Activated CD4-positive, alpha-beta T cell treated with anti-CD3 and anti-CD28 coated beads, Interleukin-2, amount 50 U/mL, for 24 hours (primary cell): Measurements from ENCODE around the gene RAB31.
"Not testable (repeated sequence)": the region's sequence is repeated elsewhere in the genome, so short reads cannot be mapped to it uniquely, and the experiment has no call there.

Experiments used
- DNase-seq, 2 donors: peaks; one replicate each; pipeline ENCODE4 v3.0.0-alpha.2; 2020; ENCODE audit warnings: low read depth in 1 of 2, low spot score in 1 of 2

Gene RAB31

GRCh38 chr18:9708057-9708433, at the start of gene RAB31:
TSS of gene RAB31 (plus strand) at chr18:9708301. CDS start at chr18:9708406, 105 bp downstream.
- no peak for DNase-seq

GRCh38 chr18:9659499-9660375, 48.4 kb upstream of the RAB31 start:
- DNase-seq = no peak

GRCh38 chr18:9661564-9661963, 46.5 kb upstream of the RAB31 start:
- no peak for DNase-seq

GRCh38 chr18:9663377-9663776, 44.7 kb upstream of the RAB31 start:
- no peak for DNase-seq

- no peak for DNase-seq
These were observed 42.8 kb upstream of the RAB31 start for GRCh38 chr18:9665314-9665713.

- DNase-seq = no peak
These were observed 41.6 kb upstream of the RAB31 start for GRCh38 chr18:9666548-9666947.

- DNase-seq = no peak
These were observed 39.1 kb upstream of the RAB31 start for GRCh38 chr18:9669016-9669415.

GRCh38 chr18:9671214-9671613, 36.9 kb upstream of the RAB31 start:
- no peak for DNase-seq

GRCh38 chr18:9673296-9674251, 34.5 kb upstream of the RAB31 start:
- no peak for DNase-seq

GRCh38 chr18:9678216-9678615, 29.9 kb upstream of the RAB31 start:
- not testable (repeated sequence) for DNase-seq

- no peak for DNase-seq
These were observed 29.0 kb upstream of the RAB31 start for GRCh38 chr18:9679125-9679524.

GRCh38 chr18:9681217-9681616, 26.9 kb upstream of the RAB31 start:
- no peak for DNase-seq

GRCh38 chr18:9682572-9682971, 25.5 kb upstream of the RAB31 start:
- no peak for DNase-seq

GRCh38 chr18:9683418-9684396, 24.4 kb upstream of the RAB31 start:
- DNase-seq = no peak

- DNase-seq = no peak
These were observed 23.1 kb upstream of the RAB31 start for GRCh38 chr18:9684881-9685614.

GRCh38 chr18:9685615-9685890, 22.5 kb upstream of the RAB31 start:
- no peak for DNase-seq

- no peak for DNase-seq
These were observed 19.9 kb upstream of the RAB31 start for GRCh38 chr18:9688036-9688741.

- DNase-seq = no peak
These were observed 18.8 kb upstream of the RAB31 start for GRCh38 chr18:9689253-9689652.

GRCh38 chr18:9690418-9691188, 17.5 kb upstream of the RAB31 start:
- no peak for DNase-seq
